K562 (cell line): ENCODE data around the gene PGF. TPM values are rescaled to one million over a fixed set of nuclear protein-coding genes. Genes with fewer than 3 reads are reported as not detected.
A peak's percentile ranks its signal among the peaks of the same experiment; 100 is the strongest.

Experiments used
- ATAC-seq: fragments of 200-7000 bp; cut with Tn5 transposase; 3 replicates; pipeline ENCODE4 v1.9.1; 2020; ENCODE audit warnings: moderate library complexity
- BruUV-seq: library from RNA; stranded (reverse); fragments of 400-500 nt; replicated peaks from 2 replicates; lab custom pipeline; 2021; lab: Mats Ljungman, UMichigan
- CTCF ChIA-PET: fragments of 300-600 bp; formaldehyde crosslinking; extraction: SDS; loops from one replicate; lab custom pipeline; 2021; ENCODE audit warnings: low intra/inter-chr PET ratio; lab: Yijun Ruan, JAX
- POLR2A ChIA-PET: fragments of 300-600, 350-650 bp; sonication (Branson Sonifier 250); formaldehyde crosslinking; extraction: SDS; loops from one replicate; lab custom pipeline; 2021; ENCODE audit warnings: antibody characterized with exemption, inconsistent platforms; lab: Yijun Ruan, JAX
- DNase-seq, 4 experiments: peaks; one replicate each; pipeline versions ENCODE4 v3.0.0 to v3.0.0-alpha.2; 2011 to 2018; ENCODE audit warnings: low spot score in 3 of 4, mixed read lengths in 3 of 4; ENCODE audit errors: extremely low read depth in 1 of 4
- FAIRE-seq: peaks from 2 replicates; lab custom pipeline; 2011; peaks lifted over from hg19 to GRCh38; lab: Jason Lieb, UNC
- H2AFZ ChIP-seq: 2 replicates; pipeline ENCODE4 v1.6.0; 2011; ENCODE audit warnings: low read depth, low read length, control low read depth, inconsistent platforms
- H3K27ac ChIP-seq: fragments of 200-600 bp; 3 replicates; pipeline ENCODE4 v1.8.0; 2011; ENCODE audit warnings: low read depth, mild to moderate bottlenecking, control low read depth, inconsistent platforms, low read length, moderate library complexity, mixed read lengths; ENCODE audit errors: extremely low read depth
- H3K27me3 ChIP-seq, 2 experiments: fragments of 300-600 bp in 1 of 2; 2 replicates in 1 of 2; 3 replicates in 1 of 2; pipeline versions ENCODE4 v1.6.0 to v1.8.0; 2011; ENCODE audit warnings: inconsistent platforms in 2 of 2, low read length in 2 of 2, mild to moderate bottlenecking in 1 of 2, mixed read lengths in 1 of 2, moderate library complexity in 1 of 2; ENCODE audit not compliant: control insufficient read depth in 2 of 2, insufficient read depth in 2 of 2
- H3K36me3 ChIP-seq: fragments of 300-600 bp; 3 replicates; pipeline ENCODE4 v1.8.0; 2011; ENCODE audit warnings: mild to moderate bottlenecking, low read length, inconsistent platforms; ENCODE audit not compliant: control insufficient read depth, insufficient read depth
- H3K4me1 ChIP-seq, 2 experiments: fragments of 200-600 bp in 1 of 2; replicated peaks in 1 of 2; 2 replicates in 1 of 2; 3 replicates in 1 of 2; pipeline versions ENCODE4 v1.5.1 to v1.8.0; 2011; ENCODE audit warnings: inconsistent platforms in 2 of 2, low read length in 2 of 2, mild to moderate bottlenecking in 1 of 2, mixed read lengths in 1 of 2, moderate library complexity in 1 of 2; ENCODE audit not compliant: control insufficient read depth in 2 of 2, insufficient read depth in 2 of 2
- H3K4me2 ChIP-seq: 2 replicates; pipeline ENCODE4 v1.6.1; 2011; ENCODE audit warnings: low read length, control low read depth, inconsistent platforms, mixed read lengths; ENCODE audit not compliant: insufficient read depth
- H3K4me3 ChIP-seq: fragments of 200-600 bp; sonication (generic), shearing (Covaris generic); 2 replicates; pipeline ENCODE4 v1.5.1; 2016; ENCODE audit warnings: control low read depth, inconsistent platforms
- H3K79me2 ChIP-seq: fragments of 200-600 bp; 3 replicates; pipeline ENCODE4 v1.8.0; 2011; ENCODE audit warnings: low read length, inconsistent platforms; ENCODE audit not compliant: control insufficient read depth, insufficient read depth
- H3K9ac ChIP-seq, 2 experiments: 2 replicates each; pipeline versions ENCODE4 v1.6.0 to v1.6.1; 2011; ENCODE audit warnings: low read depth in 2 of 2, low read length in 2 of 2, control low read depth in 1 of 2, inconsistent platforms in 1 of 2, mild to moderate bottlenecking in 1 of 2, mixed read lengths in 1 of 2; ENCODE audit not compliant: insufficient read depth in 1 of 2
- H3K9me1 ChIP-seq: one replicate; pipeline ENCODE4 v1.6.0; 2011; ENCODE audit warnings: inconsistent platforms, mild to moderate bottlenecking, low read length, moderate library complexity; ENCODE audit not compliant: control insufficient read depth, insufficient read depth
- H3K9me3 ChIP-seq: replicated peaks from 2 replicates; pipeline ENCODE4 v1.5.1; 2011; ENCODE audit warnings: low read depth, low read length, inconsistent platforms; ENCODE audit not compliant: control insufficient read depth, insufficient read depth
- H4K20me1 ChIP-seq: replicated peaks from 2 replicates; pipeline ENCODE4 v1.6.1; 2011; ENCODE audit warnings: low read length, inconsistent platforms, mixed read lengths; ENCODE audit not compliant: control insufficient read depth, insufficient read depth
- ARID3A ChIP-seq: IDR thresholded peaks from 2 replicates; pipeline ENCODE4 v1.6.1; 2012; ENCODE audit warnings: low read depth, low read length, improper control_type of control experiment, borderline replicate concordance
- ARNT ChIP-seq, 2 experiments: fragments of 450-650 bp; IDR thresholded peaks; 2 replicates each; pipeline ENCODE4 v1.6.1; 2016; ENCODE audit warnings: mild to moderate bottlenecking in 1 of 2
- TCF3 ChIP-seq: sonication (generic); formaldehyde crosslinking; IDR thresholded peaks from 2 replicates; pipeline ENCODE4 v1.4.0; 2020; ENCODE audit warnings: mild to moderate bottlenecking, missing genetic modification reagents
- TSC22D4 ChIP-seq: fragments of 450-650 bp; IDR thresholded peaks from 2 replicates; pipeline ENCODE4 v1.6.1; 2016; ENCODE audit warnings: missing genetic modification characterization, missing biosample characterization, control low read depth
- ZBTB33 ChIP-seq: sonication (generic); formaldehyde crosslinking; IDR thresholded peaks from 2 replicates; pipeline ENCODE4 v1.8.1; 2023; ENCODE audit warnings: mild to moderate bottlenecking, missing genetic modification reagents
- ZBTB49 ChIP-seq: sonication (generic); formaldehyde crosslinking; IDR thresholded peaks from 2 replicates; pipeline ENCODE4 v1.8.0; 2022; ENCODE audit warnings: missing genetic modification reagents, mild to moderate bottlenecking, borderline replicate concordance
- ZSCAN32 ChIP-seq: fragments of 450-650 bp; formaldehyde crosslinking; IDR thresholded peaks from 2 replicates; pipeline ENCODE4 v1.4.0; 2020; ENCODE audit warnings: mild to moderate bottlenecking, moderate library complexity
- WGBS: fragments of 100-300 bp; shearing (Covaris generic); methylation state at CpG from one replicate; pipeline ENCODE4 v1.1.6; 2016; ENCODE audit warnings: low coverage, mixed read lengths; ENCODE audit not compliant: insufficient coverage; ENCODE audit errors: missing lambda C conversion rate; 5-methylcytosine and 5-hydroxymethylcytosine counted together
- in situ Hi-C: fragments of 300-500 bp; cut with MboI; formaldehyde crosslinking; loops from 4 replicates; pipeline ENCODE4 v1.15.0; 2018; ENCODE audit warnings: inconsistent platforms, mixed read lengths
- intact Hi-C: fragments of 100-400 bp; cut with micrococcal nuclease; formaldehyde crosslinking; loops from 2 replicates; pipeline ENCODE4 v1.14.2; 2022
- polyA plus RNA-seq, 8 experiments: library from polyadenylated mRNA; depleted of rRNA in 4 of 8; stranded (reverse) in 5 of 8; unstranded in 3 of 8; fragments of >200 nt; fragmentation: Nextera tagmentation in 2 of 8; fragmentation: Illumina TruSeq in 1 of 8; extraction: Ambion mirVana in 2 of 8; extraction: Trizol in 1 of 8; gene quantifications; 2 replicates each; pipeline versions ENCODE4 v1.2.1 to v1.2.3, GENCODE V29; 2011 to 2014; ENCODE audit warnings: inconsistent platforms in 1 of 8, missing spikeins in 1 of 8
- total RNA-seq, 7 experiments: library from RNA; depleted of rRNA in 6 of 7; stranded (reverse); fragments of >200 nt in 6 of 7; fragmentation: Illumina TruSeq in 2 of 7; extraction: Trizol in 2 of 7; gene quantifications; 2 replicates each; pipeline versions ENCODE4 v1.2.1 to v1.2.3, GENCODE V29; 2011 to 2021; ENCODE audit warnings: low replicate concordance in 1 of 7

PGF gene
- total and polyA plus RNA-seq, 9 of the 15 experiments (the other 6 are each of a cell fraction or from before 2014, with no cell fraction given) = 0.04 to 0.44 (median 0.18) TPM

- no peak for TF ChIP-seq ZBTB33
- no peak for TF ChIP-seq ZSCAN32
- no peak for TF ChIP-seq TCF3 (CRISPR knock-in tag)
- TF ChIP-seq ARID3A = no peak
- no peak for TF ChIP-seq TSC22D4 (tag)
- no peak for TF ChIP-seq ARNT (IDR thresholded peaks at IDR 0.05)
- TF ChIP-seq, all 486 proteins: peak for 0
These were observed 42.6 kb downstream of the PGF start (continued) for GRCh38 chr14:74912801-74913200.

GRCh38 chr14:74912111-74912510, 43.3 kb downstream of the PGF start:
- ATAC-seq (no peak), DNase-seq (no peak), FAIRE-seq (no peak)
- TF ChIP-seq ZBTB49 = no peak
- no TSS peak for BruUV-seq
- Histone ChIP-seq H3K27ac (no peak overlapping the region), H3K36me3 (no peaks in the 10 kb centered on the region), H3K27me3 (no peaks in the 10 kb centered on the region), H3K4me1 (peaks cover 6 to 32% of the 10 kb centered on the region in 2 experiments; a peak in 2 of 5 replicates), H2AFZ (no peak overlapping the region), H3K4me3 (no peak overlapping the region), H3K4me2 (no peak overlapping the region), H4K20me1 (no peaks in the 10 kb centered on the region), H3K9ac (peak overlapping the region in 1 of 2 experiments; percentile 52; a peak in 2 of 4 replicates), H3K9me1 (no peaks in the 10 kb centered on the region), H3K79me2 (no peaks in the 10 kb centered on the region), H3K9me3 (no peaks in the 10 kb centered on the region)
- ChIA-PET POLR2A (interaction anchor here (0.8 kb wide), 2 partner anchors 94 to 206 kb away, joined by 3 read pairs; no protein-coding TSS in a partner anchor), CTCF (no interaction called here)
- in situ Hi-C loops = loop anchor here (10.0 kb wide), 1 partner anchor 163 kb away; no protein-coding TSS in a partner anchor
- intact Hi-C loops = loop anchor here (10.0 kb wide), 1 partner anchor 393 kb away; no protein-coding TSS in a partner anchor
- WGBS = 55% methylated on average over 5 of the region's 6 CpGs
